Breast epithelium (tissue), 4 donors: Measurements from ENCODE around the gene HMX3. TPM values are rescaled to one million over a fixed set of nuclear protein-coding genes. Genes with fewer than 3 reads are reported as not detected.

Experiments used
- DNase-seq, 2 donors: peaks; one replicate each; pipeline ENCODE4 v3.0.0-alpha.2; 2019; ENCODE audit warnings: low spot score in 2 of 2
- H3K27ac ChIP-seq, 2 donors: fragments of 200-600 bp; sonication (generic) in 1 of 2; one replicate each; pipeline ENCODE4 v1.5.1; 2016 to 2019; ENCODE audit warnings: mild to moderate bottlenecking in 1 of 2
- H3K27me3 ChIP-seq, 2 donors: fragments of 200-600 bp; sonication (generic) in 1 of 2; one replicate each; pipeline versions ENCODE4 v1.5.1 to v1.6.0; 2017 to 2019; ENCODE audit warnings: control low read depth in 1 of 2, mild to moderate bottlenecking in 1 of 2
- H3K36me3 ChIP-seq: fragments of 200-600 bp; one replicate; pipeline ENCODE4 v1.5.1; 2019
- H3K4me1 ChIP-seq, 2 donors: fragments of 200-600 bp; sonication (generic); one replicate each; pipeline ENCODE4 v1.5.1; 2016 to 2019; ENCODE audit warnings: control low read depth in 1 of 2
- H3K4me3 ChIP-seq, 3 donors: fragments of 200-600 bp; sonication (generic); 1 replicate in 2 of 3; 2 replicates in 1 of 3; pipeline ENCODE4 v1.5.1; 2016 to 2019; ENCODE audit warnings: mild to moderate bottlenecking in 3 of 3, moderate library complexity in 2 of 3
- H3K9me3 ChIP-seq, 2 donors: fragments of 200-600 bp; sonication (generic) in 1 of 2; one replicate each; pipeline ENCODE4 v1.5.1; 2016 to 2019; ENCODE audit warnings: control low read depth in 1 of 2
- CTCF ChIP-seq, 3 donors: fragments of 450-650 bp; IDR thresholded peaks; one replicate each; pipeline ENCODE4 v1.5.1; 2016 to 2017; ENCODE audit warnings: antibody characterized with exemption in 3 of 3, mild to moderate bottlenecking in 3 of 3, moderate library complexity in 3 of 3
- POLR2A ChIP-seq: fragments of 450-650 bp; IDR thresholded peaks from one replicate; pipeline ENCODE4 v1.6.1; 2016; ENCODE audit warnings: antibody characterized with exemption, mild to moderate bottlenecking, moderate library complexity
- POLR2AphosphoS5 ChIP-seq, 3 donors: sonication (generic); formaldehyde crosslinking; IDR thresholded peaks; one replicate each; pipeline ENCODE4 v1.6.1; 2017; ENCODE audit warnings: antibody characterized with exemption in 3 of 3
- intact Hi-C: fragments of 100-400 bp; cut with DNase I; formaldehyde crosslinking; loops from one replicate; pipeline ENCODE4 v1.15.1; 2023; ENCODE audit warnings: low total_unique reads
- total RNA-seq, 3 donors: library from RNA; depleted of rRNA; stranded (reverse); fragments of >200 nt; gene quantifications; one replicate each; pipeline ENCODE4 v1.1.0, GENCODE V29; 2016

The HMX3 gene
- total RNA-seq, 3 donors from 2014 or later: not detected

GRCh38 chr10:123180101-123181090, 44.6 kb downstream of the HMX3 start:
- no peak for TF ChIP-seq POLR2AphosphoS5 (IDR thresholded peaks at IDR 0.05)
- Histone ChIP-seq H3K27me3 (no peaks in the 10 kb centered on the region), H3K9me3 (peaks cover 7 to 16% of the 10 kb centered on the region in 2 donors), H3K4me3 (no peak overlapping the region), H3K27ac (no peak overlapping the region), H3K36me3 (no peaks in the 10 kb centered on the region), H3K4me1 (no peaks in the 10 kb centered on the region)
- DNase-seq: no peak
- intact Hi-C loops: no loop called here

GRCh38 chr10:123183724-123184123, 48.0 kb downstream of the HMX3 start:
- Histone ChIP-seq H3K4me1 (no peaks in the 10 kb centered on the region), H3K36me3 (no peaks in the 10 kb centered on the region), H3K27me3 (no peaks in the 10 kb centered on the region), H3K4me3 (no peak overlapping the region), H3K9me3 (peaks cover 7 to 16% of the 10 kb centered on the region in 2 donors), H3K27ac (no peak overlapping the region)
- no peak for DNase-seq
- intact Hi-C loops: no loop called here
- TF ChIP-seq POLR2A (no peak), CTCF (IDR thresholded peaks at IDR 0.05) (no peak), POLR2AphosphoS5 (IDR thresholded peaks at IDR 0.05) (no peak)

GRCh38 chr10:123187781-123188180, 52.0 kb downstream of the HMX3 start:
- H3K9me3 ChIP-seq: peaks cover 7 to 16% of the 10 kb centered on the region in 2 donors
- no peak overlapping the region for H3K4me3 ChIP-seq
- no peak for DNase-seq
- intact Hi-C loops: no loop called here
- TF ChIP-seq CTCF (IDR thresholded peaks at IDR 0.05): no peak
- TF ChIP-seq POLR2A: no peak
- no peak for TF ChIP-seq POLR2AphosphoS5 (IDR thresholded peaks at IDR 0.05)
- H3K27me3 ChIP-seq: no peaks in the 10 kb centered on the region
- H3K36me3 ChIP-seq: no peaks in the 10 kb centered on the region
- H3K4me1 ChIP-seq: no peaks in the 10 kb centered on the region
- no peak overlapping the region for H3K27ac ChIP-seq

Other genes starting within 250 kb of the HMX3 start
- not detected for gene FAM24A, start 225.4 kb upstream of the HMX3 start, total RNA-seq
- 1 to 10 TPM; 4.5 to 8.0 (median 7.5) TPM for gene C10orf88, start 181.7 kb upstream of the HMX3 start, total RNA-seq
- 1 to 10 TPM; 3.6 to 6.4 (median 3.7) TPM for gene PSTK, start 155.6 kb upstream of the HMX3 start, total RNA-seq
- gene IKZF5, start 127.2 kb upstream of the HMX3 start, total RNA-seq: 10 to 100 TPM; 10.5 to 17.7 (median 13.3) TPM
- gene ACADSB, start 127.0 kb upstream of the HMX3 start, total RNA-seq: 10 to 100 TPM; 22.6 to 32.4 (median 31.8) TPM
- gene HMX2, start 12.2 kb downstream of the HMX3 start, total RNA-seq: not detected
- 100 to 1,000 TPM in 1 of 3 donors, 10 to 100 TPM in 2; 96.4 to 100 (median 98.1) TPM for gene BUB3, start 18.4 kb downstream of the HMX3 start, total RNA-seq